Vagina (tissue), 2 donors: Measurements from ENCODE around the gene SLC22A14. TPM values are rescaled to one million over a fixed set of nuclear protein-coding genes. Genes with fewer than 3 reads are reported as not detected.

ENCODE experiments used
- DNase-seq, 2 donors: peaks; one replicate each; pipeline ENCODE4 v3.0.0-alpha.2; 2017; ENCODE audit errors: extremely low spot score in 2 of 2
- H3K27ac ChIP-seq: fragments of 200-600 bp; sonication (generic); one replicate; pipeline ENCODE4 v1.5.1; 2019
- H3K27me3 ChIP-seq: fragments of 200-600 bp; sonication (generic); one replicate; pipeline ENCODE4 v1.5.1; 2019
- H3K36me3 ChIP-seq, 2 donors: fragments of 200-600 bp; sonication (generic); one replicate each; pipeline ENCODE4 v1.5.1; 2017 to 2019
- H3K4me1 ChIP-seq: fragments of 200-600 bp; sonication (generic); one replicate; pipeline ENCODE4 v1.5.1; 2019
- H3K4me3 ChIP-seq, 2 donors: fragments of 200-600 bp; sonication (generic); 1 replicate in 1 of 2; 2 replicates in 1 of 2; pipeline ENCODE4 v1.5.1; 2016 to 2019
- H3K9me3 ChIP-seq: fragments of 200-600 bp; sonication (generic); one replicate; pipeline ENCODE4 v1.5.1; 2019
- POLR2A ChIP-seq, 2 donors: fragments of 450-650 bp; IDR thresholded peaks; one replicate each; pipeline ENCODE4 v1.6.1; 2017; ENCODE audit warnings: antibody characterized with exemption in 2 of 2, mild to moderate bottlenecking in 2 of 2, moderate library complexity in 2 of 2
- POLR2AphosphoS5 ChIP-seq, 2 donors: sonication (generic); formaldehyde crosslinking; IDR thresholded peaks; one replicate each; pipeline ENCODE4 v1.9.0; 2017; ENCODE audit warnings: antibody characterized with exemption in 2 of 2, mild to moderate bottlenecking in 2 of 2, low read depth in 1 of 2; ENCODE audit not compliant: insufficient read depth in 1 of 2
- intact Hi-C: fragments of 100-400 bp; cut with DNase I; formaldehyde crosslinking; loops from one replicate; pipeline ENCODE4 v1.15.1; 2023
- total RNA-seq: library from RNA; depleted of rRNA; stranded (reverse); fragments of >200 nt; gene quantifications from one replicate; pipeline ENCODE4 v1.2.3, GENCODE V29; 2016
- TF ChIP-seq, protein P1 (sequence below), 3 experiments: fragments of 450-650 bp in 2 of 3; fragments of 200-600 bp in 1 of 3; sonication (generic) in 1 of 3; IDR thresholded peaks; one replicate each; pipeline ENCODE4 v1.5.1; 2017 to 2019; ENCODE audit warnings: antibody characterized with exemption in 3 of 3, mild to moderate bottlenecking in 2 of 3, moderate library complexity in 2 of 3

Gene SLC22A14
- total RNA-seq, 1 donor from 2014 or later, result 0.49 TPM

DNA sequence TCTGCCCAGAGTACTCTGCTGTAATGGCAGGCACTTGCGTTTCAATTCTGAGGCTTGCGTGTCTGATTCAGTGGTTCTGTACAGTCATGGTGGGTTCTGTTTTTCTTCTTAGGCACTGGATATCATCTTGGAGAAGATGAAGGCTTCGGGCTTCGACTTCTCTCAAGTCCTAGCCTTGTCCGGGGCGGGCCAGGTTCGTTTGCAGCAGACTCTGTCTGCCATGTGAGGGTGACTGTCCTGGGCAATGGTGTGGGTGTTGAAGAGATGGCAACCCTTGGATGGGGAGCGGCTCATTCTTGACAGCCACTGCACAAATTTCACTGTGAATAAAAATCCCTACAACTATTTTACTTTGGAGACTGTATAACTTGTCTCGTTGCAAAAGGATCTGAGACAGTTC lies 80.7 kb downstream of the SLC22A14 start:
- no peaks in the 10 kb centered on the region for H3K4me1 ChIP-seq
- no peaks in the 10 kb centered on the region for H3K27me3 ChIP-seq
- intact Hi-C loops, result no loop called here
- TF ChIP-seq, protein P1, sequence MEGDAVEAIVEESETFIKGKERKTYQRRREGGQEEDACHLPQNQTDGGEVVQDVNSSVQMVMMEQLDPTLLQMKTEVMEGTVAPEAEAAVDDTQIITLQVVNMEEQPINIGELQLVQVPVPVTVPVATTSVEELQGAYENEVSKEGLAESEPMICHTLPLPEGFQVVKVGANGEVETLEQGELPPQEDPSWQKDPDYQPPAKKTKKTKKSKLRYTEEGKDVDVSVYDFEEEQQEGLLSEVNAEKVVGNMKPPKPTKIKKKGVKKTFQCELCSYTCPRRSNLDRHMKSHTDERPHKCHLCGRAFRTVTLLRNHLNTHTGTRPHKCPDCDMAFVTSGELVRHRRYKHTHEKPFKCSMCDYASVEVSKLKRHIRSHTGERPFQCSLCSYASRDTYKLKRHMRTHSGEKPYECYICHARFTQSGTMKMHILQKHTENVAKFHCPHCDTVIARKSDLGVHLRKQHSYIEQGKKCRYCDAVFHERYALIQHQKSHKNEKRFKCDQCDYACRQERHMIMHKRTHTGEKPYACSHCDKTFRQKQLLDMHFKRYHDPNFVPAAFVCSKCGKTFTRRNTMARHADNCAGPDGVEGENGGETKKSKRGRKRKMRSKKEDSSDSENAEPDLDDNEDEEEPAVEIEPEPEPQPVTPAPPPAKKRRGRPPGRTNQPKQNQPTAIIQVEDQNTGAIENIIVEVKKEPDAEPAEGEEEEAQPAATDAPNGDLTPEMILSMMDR (IDR thresholded peaks at IDR 0.05), result no peak
- TF ChIP-seq POLR2A (IDR thresholded peaks at IDR 0.05), result no peak
- no peak for TF ChIP-seq POLR2AphosphoS5 (IDR thresholded peaks at IDR 0.05; ENCODE audit: insufficient read depth in 1 of 2, low read depth in 1 of 2)
- no peaks in the 10 kb centered on the region for H3K36me3 ChIP-seq
- peak in 1 of 2 donors; percentile 61 for DNase-seq
- no peak overlapping the region for H3K27ac ChIP-seq
- no peak overlapping the region for H3K4me3 ChIP-seq
- H3K9me3 ChIP-seq, result no peaks in the 10 kb centered on the region

DNA sequence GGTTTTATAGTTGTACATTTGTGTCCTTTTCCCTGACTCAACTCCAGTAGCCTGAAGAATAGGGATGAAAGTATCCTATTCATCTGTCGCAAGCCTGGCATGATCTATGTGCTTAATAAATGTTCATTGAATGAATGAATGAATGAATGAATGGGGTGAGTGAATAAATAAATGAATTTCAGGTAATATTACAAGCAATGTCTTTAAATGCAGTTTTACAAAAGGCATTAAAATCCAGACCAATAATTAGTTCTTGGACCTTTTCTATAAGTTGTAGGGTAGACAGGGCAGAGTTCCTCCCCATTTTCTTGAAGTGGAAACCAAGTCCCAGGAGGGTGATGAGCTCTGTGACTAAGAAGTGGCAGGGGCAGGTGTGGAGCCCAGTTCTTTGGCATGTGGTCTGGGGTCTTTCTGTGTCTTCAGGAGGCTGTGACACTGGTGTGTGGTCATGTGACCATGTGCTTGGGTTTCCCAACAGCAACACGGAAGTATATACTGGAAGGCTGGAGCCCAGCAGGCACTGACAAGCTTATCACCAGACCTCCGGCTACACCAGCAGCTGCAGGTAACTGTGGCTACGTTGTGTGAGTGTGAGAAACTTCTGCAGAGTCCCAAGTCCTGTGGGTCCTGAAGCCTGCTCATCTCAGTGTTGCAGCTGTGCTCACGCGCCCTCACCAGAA lies 82.8 kb downstream of the SLC22A14 start:
- no peaks in the 10 kb centered on the region for H3K36me3 ChIP-seq
- H3K27ac ChIP-seq, result no peak overlapping the region
- H3K4me1 ChIP-seq, result no peaks in the 10 kb centered on the region
- no peak overlapping the region for H3K4me3 ChIP-seq
- H3K27me3 ChIP-seq, result no peaks in the 10 kb centered on the region
- H3K9me3 ChIP-seq, result no peaks in the 10 kb centered on the region
- DNase-seq, result no peak
- TF ChIP-seq POLR2A (IDR thresholded peaks at IDR 0.05), result no peak
- no peak for TF ChIP-seq POLR2AphosphoS5 (IDR thresholded peaks at IDR 0.05; ENCODE audit: insufficient read depth in 1 of 2, low read depth in 1 of 2)
- TF ChIP-seq, protein P1 (IDR thresholded peaks at IDR 0.05), result no peak
- intact Hi-C loops, result no loop called here

DNA sequence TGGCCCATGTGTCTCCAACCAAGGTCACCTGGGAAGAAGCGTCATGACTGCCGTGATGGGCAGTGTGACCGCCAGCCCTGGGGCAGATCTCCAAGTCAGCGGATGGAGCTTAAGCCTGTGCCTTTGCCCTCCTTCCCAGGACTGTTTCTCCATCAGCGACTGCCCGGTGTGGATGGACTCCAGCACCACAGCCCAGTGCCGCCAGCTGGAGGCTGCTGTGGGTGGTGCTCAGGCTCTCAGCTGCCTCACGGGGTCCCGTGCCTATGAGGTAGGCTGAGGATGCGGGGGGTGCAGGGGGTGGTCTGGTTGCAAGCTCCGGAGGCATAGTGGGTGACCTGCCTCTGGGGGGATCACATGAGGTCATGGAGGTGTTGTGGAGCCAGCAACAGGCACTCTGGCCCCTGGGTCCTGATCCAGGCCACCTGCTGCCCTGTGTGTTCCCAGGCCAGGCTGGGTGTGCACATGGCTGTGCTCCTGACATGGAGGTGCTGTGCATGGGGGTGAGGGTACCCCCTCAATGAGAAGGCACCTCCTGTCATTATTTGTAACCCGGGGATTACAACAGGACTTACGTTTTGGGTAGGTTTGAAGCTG lies 83.5 kb downstream of the SLC22A14 start:
- TF ChIP-seq POLR2AphosphoS5 (IDR thresholded peaks at IDR 0.05; ENCODE audit: insufficient read depth in 1 of 2, low read depth in 1 of 2) (no peak), POLR2A (IDR thresholded peaks at IDR 0.05) (no peak)
- TF ChIP-seq, protein P1 (IDR thresholded peaks at IDR 0.05), result no peak
- H3K4me1 ChIP-seq, result no peaks in the 10 kb centered on the region
- H3K27ac ChIP-seq, result no peak overlapping the region
- DNase-seq, result peak in 1 of 2 donors; percentile 61
- H3K27me3 ChIP-seq, result no peaks in the 10 kb centered on the region
- intact Hi-C loops, result no loop called here
- no peak overlapping the region for H3K4me3 ChIP-seq
- H3K9me3 ChIP-seq, result no peaks in the 10 kb centered on the region
- H3K36me3 ChIP-seq, result no peaks in the 10 kb centered on the region

DNA sequence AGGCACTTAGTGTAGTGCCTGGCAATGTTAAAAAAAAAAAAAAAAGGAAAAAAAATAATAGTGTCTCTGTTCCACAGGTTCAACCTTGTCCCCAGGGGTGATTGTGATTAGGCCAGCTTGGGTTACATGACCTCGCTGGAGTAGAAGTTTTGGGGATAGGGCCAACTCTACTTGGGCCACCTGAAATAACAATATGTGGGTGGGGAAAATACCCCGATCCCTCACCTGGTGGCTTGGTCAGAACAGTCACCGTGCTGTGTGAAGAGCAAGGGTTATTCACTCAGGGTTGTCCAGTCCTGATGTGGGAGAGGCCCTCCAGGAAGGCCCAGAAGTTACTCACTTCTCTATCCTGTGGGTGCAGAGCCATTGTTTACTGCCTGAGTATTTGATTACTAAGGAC lies 84.0 kb downstream of the SLC22A14 start:
- Histone ChIP-seq H3K4me1 (no peaks in the 10 kb centered on the region), H3K36me3 (no peaks in the 10 kb centered on the region)
- peak in 1 of 2 donors; percentile 28 for DNase-seq

More for the DNA sequence above, 84.0 kb downstream of the SLC22A14 start:
- Histone ChIP-seq H3K27me3 (no peaks in the 10 kb centered on the region), H3K27ac (no peak overlapping the region), H3K9me3 (no peaks in the 10 kb centered on the region), H3K4me3 (no peak overlapping the region)
- intact Hi-C loops, result no loop called here
- no peak for TF ChIP-seq POLR2A (IDR thresholded peaks at IDR 0.05)
- TF ChIP-seq, protein P1 (IDR thresholded peaks at IDR 0.05), result no peak
- TF ChIP-seq POLR2AphosphoS5 (IDR thresholded peaks at IDR 0.05; ENCODE audit: insufficient read depth in 1 of 2, low read depth in 1 of 2), result no peak
